GM18951 (cell line): ENCODE results near the gene ADGRL3.
"Not testable (repeated sequence)": the region's sequence is repeated elsewhere in the genome, so short reads cannot be mapped to it uniquely, and the experiment has no call there.

Experiments used
- POLR2A ChIP-seq: IDR thresholded peaks from 4 replicates; pipeline ENCODE4 v1.6.1; 2011; ENCODE audit warnings: mild to moderate bottlenecking; ENCODE audit not compliant: insufficient read length, insufficient read depth; ENCODE audit errors: extremely low read depth
- in situ Hi-C: fragments of 300-500 bp; cut with MboI; formaldehyde crosslinking; loops from one replicate; pipeline ENCODE4 v1.12.0; 2022; ENCODE audit warnings: low sequenced_read_pairs, mixed read lengths, inconsistent platforms; ENCODE audit not compliant: unreplicated experiment

Gene ADGRL3

DNA sequence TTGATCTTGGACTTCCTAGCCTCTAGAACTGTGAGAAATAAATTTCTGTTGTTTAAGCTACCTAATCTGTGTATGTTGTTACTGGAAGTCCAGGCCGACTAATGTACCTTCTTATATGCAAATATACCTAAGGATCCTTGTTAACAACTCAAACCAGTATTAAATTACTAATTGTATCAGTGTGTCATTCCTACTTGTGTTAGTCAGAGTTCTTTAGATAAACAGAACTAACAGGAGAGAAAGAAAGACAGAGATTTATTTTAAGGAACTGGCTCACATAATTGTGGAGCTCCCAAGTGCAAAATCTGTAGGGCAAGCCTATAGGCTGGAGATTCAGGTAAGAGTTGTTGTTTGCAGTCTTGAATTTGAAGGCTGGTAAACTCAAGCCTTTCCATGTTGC, 120.0 kb downstream of the ADGRL3 start:
- in situ Hi-C loops, result no loop called here
- TF ChIP-seq POLR2A, result no peak

DNA sequence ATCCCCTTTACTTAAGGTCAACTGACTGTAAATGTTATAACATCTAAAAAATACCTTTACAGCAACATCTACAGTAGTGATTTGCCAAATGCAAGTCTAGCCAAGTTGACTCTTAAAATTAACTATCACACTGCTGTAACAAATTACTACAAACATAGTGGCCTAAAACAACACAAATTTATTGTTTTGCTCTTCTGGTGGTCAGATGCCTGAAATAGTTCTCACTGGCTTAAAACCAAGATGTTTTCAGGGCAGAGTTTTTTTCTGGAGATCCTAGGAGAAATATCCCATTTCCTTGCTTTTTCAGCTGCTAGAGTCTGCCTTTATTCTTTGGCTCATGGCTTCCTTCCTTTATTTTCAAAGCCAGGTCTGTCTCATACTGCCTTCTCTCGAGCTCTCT, 120.5 kb downstream of the ADGRL3 start:
- in situ Hi-C loops, result no loop called here
- TF ChIP-seq POLR2A, result no peak

DNA sequence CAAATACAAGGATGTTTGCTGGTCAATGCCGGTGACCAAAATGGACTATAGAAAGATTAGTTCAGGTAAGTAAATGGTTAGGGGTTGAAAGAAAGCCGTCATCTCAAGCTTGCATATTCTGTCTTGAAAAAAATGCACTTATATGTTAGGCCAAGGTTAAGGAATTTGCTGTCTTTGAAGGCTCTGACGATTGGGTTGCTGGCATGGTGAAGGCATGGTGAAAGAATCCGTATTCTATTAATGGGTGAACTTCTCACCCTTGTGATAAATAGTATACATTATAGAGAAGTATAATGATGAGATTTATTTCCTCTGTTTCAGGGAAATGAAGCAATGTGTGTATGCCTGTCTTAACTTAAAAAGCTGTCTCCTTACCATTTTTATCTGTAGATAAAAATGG, 132.6 kb downstream of the ADGRL3 start:
- in situ Hi-C loops, result no loop called here

DNA sequence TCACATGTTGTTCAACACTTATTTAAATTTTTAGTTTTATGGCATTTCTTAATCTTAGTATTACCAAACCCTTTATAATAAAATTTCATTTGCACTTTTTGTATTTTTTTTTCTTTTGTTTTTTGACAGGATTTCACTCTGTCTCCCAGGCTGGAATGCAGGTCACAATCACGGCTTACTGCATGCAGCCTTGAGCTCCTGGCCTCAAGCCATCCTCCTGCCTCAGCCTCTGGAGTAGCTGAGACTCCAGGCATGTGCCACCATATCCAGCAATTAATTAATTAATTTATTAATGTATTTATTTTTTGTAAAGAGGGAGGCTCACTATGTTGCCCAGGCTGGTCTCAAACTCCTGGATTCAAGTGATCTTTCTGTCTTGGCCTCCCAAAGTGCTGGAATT, 133.4 kb downstream of the ADGRL3 start:
- in situ Hi-C loops, result no loop called here
- no peak for TF ChIP-seq POLR2A

More for the DNA sequence above, 132.6 kb downstream of the ADGRL3 start:
- TF ChIP-seq POLR2A, result no peak

DNA sequence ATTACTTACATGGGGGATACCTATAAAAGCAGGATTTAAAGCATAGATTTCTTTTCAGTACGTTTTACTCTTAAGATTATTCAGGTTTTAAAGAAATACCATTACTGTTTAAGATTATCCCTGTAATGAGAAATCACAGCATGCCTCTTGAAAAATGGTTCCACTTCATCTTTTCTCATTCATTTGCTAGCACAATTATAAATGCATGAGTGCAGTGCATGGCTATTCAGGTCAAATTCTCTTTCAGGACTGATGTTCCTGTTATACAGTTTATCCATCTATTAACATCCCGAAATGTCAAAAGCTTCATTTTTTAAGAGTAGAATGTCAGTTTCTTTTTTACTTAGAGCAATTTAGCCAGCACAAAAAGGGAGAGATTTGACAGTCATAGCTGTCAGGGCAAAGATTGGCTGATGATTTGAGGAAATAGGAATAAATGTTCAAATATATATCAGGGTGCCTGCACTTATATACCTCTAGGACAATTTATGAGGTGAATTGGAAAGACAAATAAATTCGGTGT, 135.2 kb downstream of the ADGRL3 start:
- TF ChIP-seq POLR2A, result no peak
- in situ Hi-C loops, result no loop called here

- no peak for TF ChIP-seq POLR2A
- in situ Hi-C loops, result no loop called here
These were observed 136.4 kb downstream of the ADGRL3 start for GRCh38 chr4:61336488-61336887.

DNA sequence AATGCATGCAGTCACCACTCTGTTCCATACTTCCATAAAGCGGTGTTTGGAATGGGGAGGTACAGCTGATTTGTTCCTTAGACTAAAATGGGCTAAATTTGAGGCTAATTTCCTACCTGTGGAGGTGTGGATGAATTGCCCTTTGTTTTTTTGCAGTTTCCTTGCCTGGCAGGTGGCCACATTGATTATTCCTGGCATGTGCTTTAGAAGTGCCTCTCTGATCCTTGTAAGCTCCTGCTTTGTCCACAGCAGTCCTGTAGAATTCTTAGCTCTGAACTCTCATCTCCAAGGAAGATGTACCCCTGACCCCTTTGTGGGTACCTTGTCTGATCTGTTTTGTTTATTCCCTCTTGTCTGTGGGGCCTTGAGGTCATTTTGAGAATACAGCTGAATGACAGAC, 136.8 kb downstream of the ADGRL3 start:
- in situ Hi-C loops, result no loop called here
- no peak for TF ChIP-seq POLR2A

DNA sequence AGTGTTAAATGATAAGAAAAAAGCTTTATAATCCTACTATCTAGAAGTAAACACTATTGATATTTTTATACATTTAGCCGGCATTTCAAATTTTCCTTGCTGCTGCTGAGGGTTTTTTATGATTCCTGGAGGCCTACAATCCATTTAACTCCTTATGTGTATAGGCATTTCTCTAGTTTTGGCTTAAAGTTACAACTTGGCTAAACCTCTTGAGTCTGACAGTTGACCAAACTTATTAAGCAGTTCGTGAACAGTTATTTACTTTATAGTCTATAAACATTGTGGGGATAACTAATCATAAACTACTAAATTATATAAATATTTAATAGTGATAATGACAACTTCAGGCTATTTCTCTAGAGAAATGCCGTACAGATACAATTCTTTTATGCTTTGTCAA, 141.9 kb downstream of the ADGRL3 start:
- in situ Hi-C loops, result no loop called here
- no peak for TF ChIP-seq POLR2A

DNA sequence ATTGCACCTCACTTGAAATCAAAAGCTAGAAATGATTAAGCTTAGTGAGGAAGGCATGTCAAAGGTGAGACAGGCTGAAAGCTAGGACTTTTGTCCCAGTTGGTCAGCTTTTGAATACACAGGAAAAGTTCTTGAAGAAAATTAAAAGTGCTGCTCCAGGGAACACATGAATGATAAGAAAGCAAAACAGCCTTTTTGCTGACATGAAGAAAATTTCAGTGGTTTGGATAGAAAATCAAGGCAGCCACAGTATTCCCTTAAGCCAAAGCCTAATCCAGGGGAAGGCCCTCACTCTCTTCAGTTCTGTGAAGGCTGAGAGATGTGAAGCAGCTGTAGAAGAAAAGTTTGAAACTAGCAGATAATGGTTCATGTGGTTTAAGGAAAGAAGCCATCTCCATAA, 150.8 kb downstream of the ADGRL3 start:
- no peak for TF ChIP-seq POLR2A
- in situ Hi-C loops, result no loop called here

DNA sequence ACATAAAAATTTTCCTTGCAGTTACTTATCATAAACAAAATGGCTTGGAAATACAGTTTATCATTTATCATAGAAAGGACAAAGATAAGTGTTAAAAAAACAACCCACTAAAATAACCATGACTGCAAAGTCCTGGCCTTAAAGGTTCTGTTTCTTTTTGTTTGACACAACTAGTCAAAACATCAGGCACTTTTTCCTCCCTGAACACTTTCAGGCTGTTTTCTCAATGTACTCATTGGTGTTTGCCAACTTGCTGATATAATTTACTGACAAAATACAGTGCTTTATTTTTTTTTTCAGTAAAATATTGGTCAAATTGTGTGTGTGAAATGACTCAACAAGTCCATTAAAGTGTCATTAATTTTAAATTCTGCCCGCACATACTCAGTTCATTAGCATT, 156.6 kb downstream of the ADGRL3 start:
- TF ChIP-seq POLR2A, result no peak
- in situ Hi-C loops, result no loop called here

DNA sequence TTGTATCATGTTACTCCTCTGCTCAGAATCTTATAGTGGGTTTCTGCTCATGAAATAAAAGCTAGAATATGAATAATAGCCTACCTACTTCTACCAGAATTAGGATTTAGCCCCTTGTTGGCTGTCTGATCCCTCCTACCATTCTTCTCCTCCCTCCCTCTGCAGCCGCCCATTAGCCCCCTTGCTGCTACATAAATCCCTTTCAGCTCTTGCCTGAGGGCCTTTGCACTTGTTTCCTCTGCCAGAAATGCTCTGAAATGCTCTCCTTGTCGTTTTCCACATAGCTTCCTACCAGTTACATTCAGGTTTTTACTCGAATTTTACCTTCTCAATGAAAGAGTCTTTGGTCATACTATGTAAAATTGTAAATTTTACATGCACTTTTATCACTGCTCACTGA, 159.2 kb downstream of the ADGRL3 start:
- no peak for TF ChIP-seq POLR2A

GRCh38 chr4:61372817-61373216, 172.7 kb downstream of the ADGRL3 start:
- in situ Hi-C loops, result not testable (repeated sequence)

More for the DNA sequence above, 159.2 kb downstream of the ADGRL3 start:
- in situ Hi-C loops, result no loop called here

GRCh38 chr4:61373901-61374440, 173.8 kb downstream of the ADGRL3 start:
- in situ Hi-C loops, result no loop called here
- TF ChIP-seq POLR2A, result no peak

DNA sequence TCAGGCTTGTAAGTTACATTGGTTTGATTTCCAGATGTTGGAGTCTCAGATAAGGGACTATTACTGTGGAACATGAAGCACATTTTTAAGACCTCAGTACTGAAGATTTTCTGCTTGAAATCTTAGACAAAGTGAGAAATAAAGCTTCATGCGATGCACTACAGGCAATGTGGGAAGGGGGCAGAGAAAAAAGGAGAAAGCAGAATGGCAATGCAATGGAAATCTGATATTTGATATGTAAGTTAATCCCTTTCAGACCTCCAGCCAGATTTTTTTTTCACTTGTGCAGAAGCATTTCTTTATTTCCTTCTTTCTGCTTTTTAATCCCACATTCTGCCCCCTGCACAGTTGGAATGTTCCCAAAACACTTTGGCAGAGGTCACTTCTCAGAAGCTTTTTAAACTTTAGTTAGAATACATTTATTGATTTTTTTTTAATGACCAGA, 174.3 kb downstream of the ADGRL3 start:
- TF ChIP-seq POLR2A, result no peak
- in situ Hi-C loops, result no loop called here

GRCh38 chr4:61375301-61375700, 175.2 kb downstream of the ADGRL3 start:
- in situ Hi-C loops, result no loop called here
- no peak for TF ChIP-seq POLR2A
